GM23338 (cell line): ENCODE measurements around the gene PIM2. TPM values are rescaled to one million over a fixed set of nuclear protein-coding genes. Genes with fewer than 3 reads are reported as not detected.
A peak's percentile ranks its signal among the peaks of the same experiment; 100 is the strongest.

ENCODE experiments used
- ATAC-seq: fragments of 200-7000 bp; cut with Tn5 transposase; 3 replicates; pipeline ENCODE4 v1.9.1; 2020
- DNase-seq: peaks from one replicate; pipeline ENCODE4 v3.0.0-alpha.2; 2015; ENCODE audit warnings: low spot score
- H2AFZ ChIP-seq: fragments of 200-600 bp; sonication (generic); 2 replicates; pipeline ENCODE4 v1.8.0; 2016; ENCODE audit warnings: antibody characterized with exemption, mild to moderate bottlenecking, moderate library complexity
- H3F3A ChIP-seq: fragments of 200-600 bp; sonication (generic); replicated peaks from 2 replicates; pipeline ENCODE4 v1.8.0; 2017; ENCODE audit warnings: antibody characterized with exemption, mixed run types, low read depth
- H3K27ac ChIP-seq: fragments of 200-600 bp; sonication (generic); 2 replicates; pipeline ENCODE4 v1.6.1; 2016; ENCODE audit warnings: low read depth
- H3K27me3 ChIP-seq: fragments of 200-600 bp; sonication (generic); 2 replicates; pipeline ENCODE4 v1.8.0; 2016; ENCODE audit warnings: mild to moderate bottlenecking, mixed run types, moderate library complexity; ENCODE audit not compliant: insufficient read depth
- H3K36me3 ChIP-seq: fragments of 200-600 bp; sonication (generic); 2 replicates; pipeline ENCODE4 v1.8.0; 2016; ENCODE audit warnings: mild to moderate bottlenecking; ENCODE audit not compliant: insufficient read depth
- H3K4me1 ChIP-seq: fragments of 200-600 bp; sonication (generic); 2 replicates; pipeline ENCODE4 v1.8.0; 2016; ENCODE audit warnings: mild to moderate bottlenecking, moderate library complexity; ENCODE audit not compliant: insufficient read depth
- H3K4me2 ChIP-seq: fragments of 200-600 bp; sonication (generic); 2 replicates; pipeline ENCODE4 v1.7.1; 2017; ENCODE audit warnings: mixed run types
- H3K4me3 ChIP-seq: fragments of 200-600 bp; sonication (generic); 2 replicates; pipeline ENCODE4 v1.6.1; 2016; ENCODE audit warnings: mixed run types
- H3K79me2 ChIP-seq: fragments of 200-600 bp; sonication (generic); replicated peaks from 2 replicates; pipeline ENCODE4 v1.8.0; 2017; ENCODE audit warnings: mild to moderate bottlenecking; ENCODE audit not compliant: insufficient read depth
- H3K9me2 ChIP-seq: fragments of 200-600 bp; sonication (generic); 2 replicates; pipeline ENCODE4 v1.8.0; 2017; ENCODE audit not compliant: insufficient read depth
- H4K20me1 ChIP-seq: fragments of 200-600 bp; sonication (generic); replicated peaks from 2 replicates; pipeline ENCODE4 v1.8.0; 2017; ENCODE audit warnings: mild to moderate bottlenecking; ENCODE audit not compliant: insufficient read depth
- H3K27ac Mint-ChIP-seq: 2 replicates; pipeline ENCODE4 v1.8.0; 2020; ENCODE audit warnings: inconsistent platforms, mild to moderate bottlenecking, moderate library complexity, mixed read lengths
- H3K27me3 Mint-ChIP-seq: 3 replicates; pipeline ENCODE4 v1.8.0; 2022; ENCODE audit warnings: low read depth, mild to moderate bottlenecking, moderate library complexity, mixed read lengths, inconsistent platforms; ENCODE audit not compliant: insufficient read depth, poor library complexity
- H3K36me3 Mint-ChIP-seq: 3 replicates; pipeline ENCODE4 v1.8.0; 2021; ENCODE audit warnings: low read depth, mild to moderate bottlenecking, inconsistent platforms, moderate library complexity, mixed read lengths
- H3K4me1 Mint-ChIP-seq: 3 replicates; pipeline ENCODE4 v1.8.0; 2020; ENCODE audit warnings: mild to moderate bottlenecking, inconsistent platforms, mixed read lengths
- H3K4me3 Mint-ChIP-seq: 3 replicates; pipeline ENCODE4 v1.8.0; 2021; ENCODE audit warnings: moderate library complexity, mild to moderate bottlenecking, inconsistent platforms, mixed read lengths
- H3K9me3 Mint-ChIP-seq: 3 replicates; pipeline ENCODE4 v1.8.0; 2020; ENCODE audit warnings: moderate library complexity, mild to moderate bottlenecking, inconsistent platforms, mixed read lengths
- CREB1 ChIP-seq: fragments of 250-450 bp; sonication (Bioruptor Pico); IDR thresholded peaks from 2 replicates; pipeline ENCODE4 v1.5.0; 2020; ENCODE audit warnings: low read depth, mild to moderate bottlenecking, moderate library complexity
- EZH2 ChIP-seq: fragments of 200-600 bp; sonication (generic); IDR thresholded peaks from one replicate; pipeline ENCODE4 v1.8.0; 2017; ENCODE audit warnings: antibody characterized with exemption, mild to moderate bottlenecking, low read depth; ENCODE audit not compliant: unreplicated experiment
- EZH2phosphoT487 ChIP-seq: fragments of 200-600 bp; sonication (generic); IDR thresholded peaks from one replicate; pipeline ENCODE4 v1.8.1; 2018; ENCODE audit warnings: antibody characterized with exemption; ENCODE audit not compliant: unreplicated experiment
- JUNB ChIP-seq: IDR thresholded peaks from one replicate; pipeline ENCODE4 v1.6.1; 2016; ENCODE audit warnings: antibody characterized with exemption; ENCODE audit not compliant: unreplicated experiment
- NANOG ChIP-seq: IDR thresholded peaks from 2 replicates; pipeline ENCODE4 v1.6.1; 2016; ENCODE audit warnings: antibody characterized with exemption, borderline replicate concordance
- POLR2AphosphoS5 ChIP-seq: IDR thresholded peaks from 2 replicates; pipeline ENCODE4 v1.6.1; 2016; ENCODE audit warnings: antibody characterized with exemption, low read depth
- REST ChIP-seq: IDR thresholded peaks from one replicate; pipeline ENCODE4 v1.6.1; 2018; ENCODE audit warnings: antibody characterized with exemption; ENCODE audit not compliant: unreplicated experiment
- STAT1 ChIP-seq: IDR thresholded peaks from one replicate; pipeline ENCODE4 v1.6.1; 2016; ENCODE audit warnings: antibody characterized with exemption; ENCODE audit not compliant: unreplicated experiment
- ZNF114 ChIP-seq: fragments of 250-450 bp; sonication (Bioruptor Pico); IDR thresholded peaks from 2 replicates; pipeline ENCODE4 v1.5.0; 2020; ENCODE audit warnings: mild to moderate bottlenecking, moderate library complexity
- ZNF331 ChIP-seq: fragments of 250-450 bp; sonication (Bioruptor Pico); IDR thresholded peaks from 2 replicates; pipeline ENCODE4 v1.5.0; 2020; ENCODE audit warnings: low read depth, mild to moderate bottlenecking, moderate library complexity
- ZNF462 ChIP-seq: fragments of 250-450 bp; sonication (Bioruptor Pico); IDR thresholded peaks from 2 replicates; pipeline ENCODE4 v1.5.0; 2020; ENCODE audit warnings: mild to moderate bottlenecking, moderate library complexity
- polyA plus RNA-seq: library from polyadenylated mRNA; unstranded; fragments of >200 nt; fragmentation: Nextera tagmentation; extraction: Ambion mirVana; gene quantifications from 2 replicates; pipeline ENCODE4 v1.2.1, GENCODE V29; 2016
- total RNA-seq: library from RNA; depleted of rRNA; stranded (reverse); fragments of >200 nt; shearing (Covaris generic); gene quantifications from 2 replicates; pipeline ENCODE4 v1.2.3, GENCODE V29; 2014

PIM2 gene
- total and polyA plus RNA-seq, 2 experiments from 2014 or later, result 237 to 359 TPM

- H3K79me2 ChIP-seq, result peaks cover 46% of the 10 kb centered on the region
- Mint-ChIP-seq H3K36me3 (peaks cover 64% of the 10 kb centered on the region), H3K4me1 (peaks cover 35% of the 10 kb centered on the region), H3K9me3 (peaks cover 7% of the 10 kb centered on the region), H3K27ac (peak overlapping the region; percentile 99), H3K4me3 (peak overlapping the region; percentile 98), H3K27me3 (peaks cover 27% of the 10 kb centered on the region)
- ATAC-seq (no peak), DNase-seq (no peak)
- H3K36me3 ChIP-seq, result peaks cover 12% of the 10 kb centered on the region; the same call in 1 of the 2 replicates
- H3K4me1 ChIP-seq, result peaks cover 26% of the 10 kb centered on the region; the same call in 1 of the 2 replicates
- H4K20me1 ChIP-seq, result peaks cover 9% of the 10 kb centered on the region
- H3K4me2 ChIP-seq, result peak overlapping the region; percentile 72
- peak overlapping the region; percentile 99 for H3K27ac ChIP-seq
- TF ChIP-seq NANOG, result no peak
- TF ChIP-seq EZH2phosphoT487, result no peak
- no peak for TF ChIP-seq ZNF331 (CRISPR knock-in tag)
- TF ChIP-seq STAT1, result no peak
- no peak for TF ChIP-seq EZH2
- TF ChIP-seq POLR2AphosphoS5, result no peak
- TF ChIP-seq ZNF114 (CRISPR knock-in tag), result no peak
- no peak for TF ChIP-seq CREB1 (CRISPR knock-in tag)
- H3K27me3 ChIP-seq, result no peaks in the 10 kb centered on the region
- no peak overlapping the region for H2AFZ ChIP-seq
- peaks cover 14% of the 10 kb centered on the region; the same call in 1 of the 2 replicates for H3F3A ChIP-seq
- H3K9me2 ChIP-seq, result no peaks in the 10 kb centered on the region
- H3K4me3 ChIP-seq, result peak overlapping the region; percentile 63; the same call in 1 of the 2 replicates
Observed at GRCh38 chrX:48920718-48921104, 1.9 kb upstream of the PIM2 start.

GRCh38 chrX:48919947-48920717 lies 1.3 kb upstream of the PIM2 start:
- H3K27me3 ChIP-seq, result no peaks in the 10 kb centered on the region
- Mint-ChIP-seq H3K36me3 (peaks cover 64% of the 10 kb centered on the region), H3K27me3 (peaks cover 25% of the 10 kb centered on the region), H3K27ac (peak overlapping the region; percentile 99), H3K4me1 (peaks cover 36% of the 10 kb centered on the region), H3K4me3 (peak overlapping the region; percentile 98), H3K9me3 (peaks cover 7% of the 10 kb centered on the region)
- no peak overlapping the region for H2AFZ ChIP-seq
- H3K79me2 ChIP-seq, result peaks cover 48% of the 10 kb centered on the region
- no peak for ATAC-seq
- no peaks in the 10 kb centered on the region for H3K9me2 ChIP-seq
- H3F3A ChIP-seq, result peaks cover 18% of the 10 kb centered on the region; the same call in 1 of the 2 replicates
- peaks cover 32% of the 10 kb centered on the region; the same call in 1 of the 2 replicates for H3K4me1 ChIP-seq
- peak overlapping the region; percentile 63 for H3K4me3 ChIP-seq
- peaks cover 13% of the 10 kb centered on the region for H4K20me1 ChIP-seq
- H3K4me2 ChIP-seq, result peak overlapping the region; percentile 72
- peaks cover 17% of the 10 kb centered on the region; the same call in 1 of the 2 replicates for H3K36me3 ChIP-seq
- DNase-seq, result no peak
- peak overlapping the region; percentile 99 for H3K27ac ChIP-seq
- TF ChIP-seq ZNF331 (CRISPR knock-in tag), result no peak
- TF ChIP-seq EZH2, result no peak
- no peak for TF ChIP-seq REST
- no peak for TF ChIP-seq ZNF114 (CRISPR knock-in tag)
- no peak for TF ChIP-seq ZNF462
- no peak for TF ChIP-seq STAT1
- no peak for TF ChIP-seq JUNB
- no peak for TF ChIP-seq NANOG
- TF ChIP-seq EZH2phosphoT487, result no peak
